Activated T-helper 1 cell treated with anti-CD3 and anti-CD28 coated beads, Interleukin-12 subunit alpha, Interleukin-12 subunit beta, Interleukin-2, Interleukin-4 antibody, amounts not matched to agents 30 ng/mL and 10 ng/mL and 1 ng/mL, durations not matched to agents 14 hours and 24 hours and 36 hours (primary cell): Measurements from ENCODE around the gene MCHR2. TPM values are rescaled to one million over a fixed set of nuclear protein-coding genes. Genes with fewer than 3 reads are reported as not detected.
"Not testable (repeated sequence)": the region's sequence is repeated elsewhere in the genome, so short reads cannot be mapped to it uniquely, and the experiment has no call there.

Source experiments
- DNase-seq: peaks from one replicate; pipeline ENCODE4 v3.0.0; 2021; ENCODE audit warnings: low spot score
- H3K27ac Mint-ChIP-seq: one replicate; pipeline ENCODE4 v1.8.0; 2021; ENCODE audit warnings: mild to moderate bottlenecking, mixed read lengths
- H3K27me3 Mint-ChIP-seq: one replicate; pipeline ENCODE4 v1.8.0; 2022; ENCODE audit warnings: mild to moderate bottlenecking, moderate library complexity, mixed read lengths; ENCODE audit not compliant: insufficient read depth
- H3K36me3 Mint-ChIP-seq: one replicate; pipeline ENCODE4 v1.8.0; 2021; ENCODE audit warnings: low read depth, mixed read lengths
- H3K4me1 Mint-ChIP-seq: one replicate; pipeline ENCODE4 v1.8.0; 2021; ENCODE audit warnings: low read depth, mixed read lengths
- H3K4me3 Mint-ChIP-seq: one replicate; pipeline ENCODE4 v1.8.0; 2021; ENCODE audit warnings: mild to moderate bottlenecking, moderate library complexity, mixed read lengths
- H3K9me3 Mint-ChIP-seq: one replicate; pipeline ENCODE4 v1.8.0; 2021; ENCODE audit warnings: mixed read lengths
- intact Hi-C: fragments of 100-400 bp; cut with micrococcal nuclease; formaldehyde crosslinking; loops from one replicate; pipeline ENCODE4 v1.15.1; 2024
- total RNA-seq: library from RNA; stranded (reverse); gene quantifications from 2 replicates; pipeline ENCODE4 v1.2.3, GENCODE V29; 2022

MCHR2 gene, protein sequence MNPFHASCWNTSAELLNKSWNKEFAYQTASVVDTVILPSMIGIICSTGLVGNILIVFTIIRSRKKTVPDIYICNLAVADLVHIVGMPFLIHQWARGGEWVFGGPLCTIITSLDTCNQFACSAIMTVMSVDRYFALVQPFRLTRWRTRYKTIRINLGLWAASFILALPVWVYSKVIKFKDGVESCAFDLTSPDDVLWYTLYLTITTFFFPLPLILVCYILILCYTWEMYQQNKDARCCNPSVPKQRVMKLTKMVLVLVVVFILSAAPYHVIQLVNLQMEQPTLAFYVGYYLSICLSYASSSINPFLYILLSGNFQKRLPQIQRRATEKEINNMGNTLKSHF
- not detected in 2 replicates for total RNA-seq

DNA sequence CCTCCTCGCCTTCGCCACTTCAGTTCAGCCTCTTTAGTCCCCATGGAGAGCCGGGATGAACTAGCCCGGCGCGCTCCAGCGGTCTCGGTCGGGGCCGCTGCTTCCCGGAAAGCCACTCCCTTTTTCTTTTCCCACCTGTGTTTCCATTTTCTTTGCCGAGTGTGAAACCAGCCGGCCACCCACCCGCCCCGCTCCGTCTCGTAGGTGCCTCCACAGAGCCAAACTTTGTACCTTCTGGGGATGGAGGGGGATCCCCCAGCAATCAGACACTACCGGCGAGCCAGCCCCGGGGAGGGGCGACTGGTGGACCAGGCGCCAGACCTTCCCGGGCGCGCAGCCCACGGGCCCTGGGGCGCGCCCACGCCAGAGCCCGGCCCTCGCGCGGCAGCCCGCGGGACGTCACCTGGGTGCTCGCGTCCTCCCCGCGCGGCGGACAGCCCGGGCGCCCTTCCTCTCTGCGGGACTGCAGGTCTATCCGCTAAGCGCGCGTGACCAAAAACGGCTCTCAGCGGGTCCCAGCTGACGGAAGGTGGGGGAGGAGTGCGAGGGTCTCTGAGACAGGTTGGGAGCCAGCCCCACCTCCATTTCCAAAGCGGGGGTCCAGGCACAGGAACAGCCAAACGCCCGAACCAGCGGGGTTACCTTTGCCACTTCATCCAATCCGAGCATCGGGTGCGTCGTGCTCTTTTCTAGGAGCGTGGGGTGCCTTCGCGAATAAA, at the start of gene MCHR2:
TSS of gene MCHR2 (minus strand) at position 691 of the 719 bp plus-strand sequence. CDS start 38,076 bp downstream, outside the sequence.
- Mint-ChIP-seq H3K9me3 (no peaks in the 10 kb centered on the region), H3K27me3 (peaks cover 34% of the 10 kb centered on the region)

DNA sequence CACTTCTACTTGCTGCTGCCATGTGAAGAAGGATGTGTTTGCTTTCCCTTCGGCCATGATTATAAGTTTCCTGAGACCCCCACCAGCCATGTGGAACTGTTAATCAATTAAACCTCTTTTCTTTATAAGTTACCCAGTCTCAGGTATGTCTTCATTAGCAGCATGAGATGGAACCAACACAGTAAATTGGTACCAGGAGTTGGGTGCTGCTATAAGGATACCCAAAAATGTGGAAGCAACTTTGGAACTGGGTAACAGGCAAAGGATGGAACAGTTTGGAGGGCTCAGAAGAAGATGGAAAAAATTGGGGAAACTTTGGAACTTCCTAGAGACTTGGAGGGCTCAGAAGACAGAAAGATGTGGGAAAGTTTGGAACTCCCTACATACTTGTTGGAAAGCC, 44.5 kb upstream of the MCHR2 start:
- not testable (repeated sequence) for H3K4me3 Mint-ChIP-seq, DNase-seq, H3K4me1 Mint-ChIP-seq

More for the DNA sequence above, at the start of gene MCHR2:
- Mint-ChIP-seq H3K4me3 (no peak within 1 kb of the TSS), H3K27ac (no peak within 1 kb of the TSS), H3K4me1 (no peaks in the 10 kb centered on the region), H3K36me3 (no peaks in the 10 kb centered on the region)
- DNase-seq = no peak
- intact Hi-C loops = no loop called here

DNA sequence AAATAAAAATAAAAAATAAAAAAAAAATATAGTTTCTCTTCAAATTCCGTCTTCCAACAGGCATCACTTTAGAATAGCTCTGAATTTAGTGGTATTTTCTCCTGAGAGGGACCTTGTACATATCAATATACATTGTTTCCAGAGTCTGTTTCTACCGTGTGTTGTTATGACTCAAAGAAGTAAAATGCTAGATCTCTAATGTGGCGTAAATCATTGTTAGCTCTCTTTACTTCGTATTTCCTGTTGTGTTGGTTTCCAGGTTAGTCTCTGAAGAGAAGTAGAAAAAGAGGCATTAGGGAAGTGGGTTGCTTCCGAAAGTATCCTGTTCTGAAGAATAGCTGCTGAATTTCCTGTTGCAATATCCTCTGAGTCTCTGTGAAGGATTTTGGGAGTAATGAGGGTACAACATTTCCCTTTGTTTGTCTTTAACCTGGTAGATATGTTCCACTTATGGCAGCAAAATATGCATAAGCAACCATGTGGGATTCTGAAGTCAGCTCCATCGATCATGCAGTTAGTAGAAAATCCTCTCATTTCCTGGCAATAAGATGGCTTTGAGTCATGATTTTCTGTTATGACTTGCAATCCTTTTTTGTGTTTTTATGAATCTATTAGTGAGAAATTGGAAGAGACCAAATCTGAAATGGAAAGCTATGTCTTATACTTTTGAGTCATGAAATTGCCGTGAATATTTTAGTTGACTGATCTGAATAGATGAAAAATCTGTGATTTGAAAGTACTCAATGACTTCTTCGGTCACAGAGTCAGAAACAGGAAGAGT, 42.0 kb upstream of the MCHR2 start:
- intact Hi-C loops = no loop called here
- H3K4me3 Mint-ChIP-seq = no peak overlapping the region
- no peak for DNase-seq
- H3K9me3 Mint-ChIP-seq = peaks cover 7% of the 10 kb centered on the region
- H3K36me3 Mint-ChIP-seq = no peaks in the 10 kb centered on the region
- H3K4me1 Mint-ChIP-seq = no peaks in the 10 kb centered on the region
- H3K27ac Mint-ChIP-seq = no peak overlapping the region
- H3K27me3 Mint-ChIP-seq = no peaks in the 10 kb centered on the region

More for the DNA sequence above, 44.5 kb upstream of the MCHR2 start:
- H3K36me3 Mint-ChIP-seq, H3K27ac Mint-ChIP-seq, intact Hi-C loops, H3K9me3 Mint-ChIP-seq, H3K27me3 Mint-ChIP-seq: not testable (repeated sequence)

DNA sequence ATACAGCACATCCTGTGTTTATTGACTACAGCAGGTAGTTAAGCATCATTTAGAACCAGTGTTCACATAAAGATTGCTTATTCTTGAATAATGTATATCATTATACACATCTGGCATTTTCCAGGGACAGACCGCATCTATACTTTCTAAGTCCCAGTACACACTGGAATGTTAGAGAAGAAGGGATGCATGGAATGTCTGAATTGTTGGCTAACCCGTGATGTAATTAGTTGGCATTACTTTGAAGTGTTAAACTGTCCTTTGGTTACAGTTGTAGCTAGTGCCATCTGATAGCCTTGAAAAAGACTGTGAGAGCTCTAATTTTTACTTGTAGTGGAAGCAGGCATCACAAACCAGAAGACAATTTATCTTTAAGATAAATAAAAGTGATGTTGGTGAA, 29.8 kb upstream of the MCHR2 start:
- H3K36me3 Mint-ChIP-seq = no peaks in the 10 kb centered on the region
- H3K4me1 Mint-ChIP-seq = no peaks in the 10 kb centered on the region
- intact Hi-C loops = no loop called here
- no peak for DNase-seq
- no peaks in the 10 kb centered on the region for H3K27me3 Mint-ChIP-seq
- no peak overlapping the region for H3K4me3 Mint-ChIP-seq
- no peaks in the 10 kb centered on the region for H3K9me3 Mint-ChIP-seq
- H3K27ac Mint-ChIP-seq = no peak overlapping the region

DNA sequence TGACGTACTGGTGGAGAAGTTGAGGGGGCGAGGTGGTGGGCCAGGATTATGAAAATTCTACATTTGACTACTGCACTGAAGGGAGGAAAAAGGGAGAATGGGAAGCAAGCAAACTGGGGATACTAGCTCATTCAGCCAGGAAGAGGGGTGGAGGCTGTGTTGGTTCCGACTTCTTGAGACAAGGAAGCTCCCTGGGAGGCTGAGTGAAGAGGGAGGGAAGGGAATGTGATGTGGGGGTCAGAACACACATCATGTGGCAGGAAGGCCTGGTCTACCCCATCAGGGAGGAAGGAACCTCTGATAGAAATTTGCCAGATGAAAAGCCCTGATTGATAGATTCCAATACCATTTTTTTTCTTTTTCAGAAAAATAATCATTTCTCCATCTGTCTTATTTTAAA, 28.8 kb upstream of the MCHR2 start:
- Mint-ChIP-seq H3K27ac (no peak overlapping the region), H3K4me3 (no peak overlapping the region), H3K4me1 (no peaks in the 10 kb centered on the region), H3K9me3 (peaks cover 2% of the 10 kb centered on the region), H3K27me3 (no peaks in the 10 kb centered on the region), H3K36me3 (no peaks in the 10 kb centered on the region)
- DNase-seq = no peak
- intact Hi-C loops = no loop called here

DNA sequence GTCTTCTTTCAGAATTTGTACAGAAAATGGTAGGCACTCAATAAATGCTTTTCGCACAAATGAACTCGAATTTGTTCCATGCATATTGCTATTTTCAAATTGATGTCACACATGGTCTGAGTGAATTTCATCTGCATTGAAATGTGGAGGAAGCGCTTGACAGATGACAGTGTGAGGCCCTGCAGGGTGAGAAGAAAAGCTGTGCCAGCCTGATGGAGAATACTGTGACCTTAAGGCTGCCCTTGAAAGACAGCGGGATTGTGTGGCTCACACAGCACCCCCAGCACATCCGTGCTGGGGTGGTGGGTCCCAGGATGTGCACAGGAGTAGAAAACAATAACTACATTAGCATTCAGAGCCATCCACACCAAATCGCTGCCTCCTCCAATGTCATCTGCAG, 14.8 kb upstream of the MCHR2 start:
- no peaks in the 10 kb centered on the region for H3K4me1 Mint-ChIP-seq
- H3K27me3 Mint-ChIP-seq = peaks cover 5% of the 10 kb centered on the region
- no peak overlapping the region for H3K27ac Mint-ChIP-seq
- no peaks in the 10 kb centered on the region for H3K9me3 Mint-ChIP-seq
- DNase-seq = no peak
- no peak overlapping the region for H3K4me3 Mint-ChIP-seq
- intact Hi-C loops = no loop called here
- no peaks in the 10 kb centered on the region for H3K36me3 Mint-ChIP-seq

DNA sequence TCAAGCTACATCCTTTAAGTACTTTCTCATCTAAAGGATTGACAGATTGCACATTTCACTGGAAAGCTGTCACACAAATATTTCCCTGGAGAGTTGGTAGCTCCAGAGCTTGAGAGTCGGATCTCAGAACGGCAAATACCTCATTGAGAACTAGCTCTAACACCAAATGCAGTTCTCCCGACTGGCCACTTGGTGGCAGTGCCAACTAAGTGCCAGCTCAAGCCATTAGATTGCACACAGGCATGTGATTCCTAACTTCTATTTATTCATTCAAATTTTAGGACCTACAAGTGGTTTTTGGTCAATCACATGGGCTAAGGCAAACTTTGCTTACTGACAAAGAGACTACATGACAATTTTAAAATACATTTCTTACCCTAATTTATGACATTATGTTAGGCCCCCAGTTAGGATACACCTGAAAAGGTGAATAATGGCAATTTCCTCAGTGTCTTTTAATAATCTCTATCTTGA, 7.9 kb upstream of the MCHR2 start:
- Mint-ChIP-seq H3K27ac (no peak overlapping the region), H3K36me3 (no peaks in the 10 kb centered on the region), H3K4me3 (no peak overlapping the region), H3K9me3 (no peaks in the 10 kb centered on the region), H3K4me1 (no peaks in the 10 kb centered on the region), H3K27me3 (peaks cover 13% of the 10 kb centered on the region)
- no peak for DNase-seq
- intact Hi-C loops = loop anchor here (1.0 to 2.0 kb wide), 3 partner anchors 97 to 663 kb away; no protein-coding TSS in a partner anchor

DNA sequence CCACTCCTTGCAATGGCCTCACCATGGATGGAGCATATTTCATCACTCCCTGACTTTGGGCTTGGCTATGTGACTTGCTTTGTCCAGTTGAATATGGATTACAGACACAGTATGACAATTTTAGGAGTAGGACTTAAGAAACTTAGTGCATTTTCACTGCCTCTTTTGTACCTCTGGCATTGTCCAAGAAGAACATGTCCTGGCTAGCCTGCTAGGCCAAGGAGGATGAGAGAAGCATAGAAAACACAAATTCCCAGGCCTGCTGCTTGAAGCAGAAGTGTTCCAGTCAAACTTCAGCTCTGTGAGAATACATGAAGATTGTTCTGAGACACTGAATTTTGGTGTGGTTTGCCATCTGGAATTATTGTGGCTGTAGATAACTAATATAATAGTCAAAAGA, 3.1 kb upstream of the MCHR2 start:
- DNase-seq = no peak
- no peaks in the 10 kb centered on the region for H3K4me1 Mint-ChIP-seq
- H3K36me3 Mint-ChIP-seq = no peaks in the 10 kb centered on the region
- intact Hi-C loops = no loop called here
- peaks cover 43% of the 10 kb centered on the region for H3K27me3 Mint-ChIP-seq
- no peak overlapping the region for H3K4me3 Mint-ChIP-seq
- H3K27ac Mint-ChIP-seq = no peak overlapping the region
- H3K9me3 Mint-ChIP-seq = no peaks in the 10 kb centered on the region

DNA sequence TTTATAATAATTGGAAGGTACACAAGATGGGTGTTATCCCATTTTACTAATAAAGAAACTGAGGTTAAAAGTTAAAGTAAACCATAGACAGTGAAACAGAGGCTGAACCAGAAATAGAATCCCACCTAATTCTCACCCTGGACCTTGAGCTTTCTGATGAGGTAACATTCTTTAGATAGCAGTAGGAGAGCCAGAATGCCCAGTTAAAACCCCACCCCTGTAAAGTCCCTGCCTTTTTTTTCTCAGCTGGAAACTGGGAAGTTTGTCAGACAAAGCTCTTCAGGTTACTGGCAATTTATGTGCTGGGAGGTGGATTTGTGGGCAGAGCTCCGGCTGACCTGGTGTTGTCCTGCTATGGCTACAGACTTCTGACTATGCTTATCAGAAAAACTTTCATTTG, 1.9 kb upstream of the MCHR2 start:
- no peak overlapping the region for H3K27ac Mint-ChIP-seq
- H3K36me3 Mint-ChIP-seq = no peaks in the 10 kb centered on the region
- peaks cover 42% of the 10 kb centered on the region for H3K27me3 Mint-ChIP-seq
- H3K9me3 Mint-ChIP-seq = no peaks in the 10 kb centered on the region
- intact Hi-C loops = no loop called here
- DNase-seq = no peak
- no peaks in the 10 kb centered on the region for H3K4me1 Mint-ChIP-seq
- H3K4me3 Mint-ChIP-seq = no peak overlapping the region

DNA sequence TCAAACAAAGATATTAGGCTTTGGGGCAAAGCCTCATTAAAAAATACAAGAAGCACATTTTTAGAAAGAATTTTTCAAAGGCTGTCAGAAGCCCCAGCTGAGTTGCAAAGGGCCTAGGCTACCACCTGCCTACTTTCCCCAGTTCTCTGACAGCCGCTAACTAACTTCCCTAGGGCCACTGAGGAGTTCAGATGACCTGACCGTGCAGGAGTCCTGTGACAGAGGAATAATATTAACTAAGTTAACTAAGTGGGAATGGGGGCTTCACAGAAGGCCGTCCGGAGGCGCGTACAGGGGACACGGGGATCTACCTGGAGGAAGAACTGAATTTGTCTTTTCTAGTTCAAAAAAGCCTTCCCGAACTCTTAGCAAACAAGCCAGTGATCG, 884 bp downstream of the MCHR2 start:
- Mint-ChIP-seq H3K27me3 (peaks cover 34% of the 10 kb centered on the region), H3K36me3 (no peaks in the 10 kb centered on the region), H3K4me1 (no peaks in the 10 kb centered on the region), H3K27ac (no peak overlapping the region), H3K4me3 (no peak overlapping the region), H3K9me3 (no peaks in the 10 kb centered on the region)
- DNase-seq = no peak
- intact Hi-C loops = no loop called here

DNA sequence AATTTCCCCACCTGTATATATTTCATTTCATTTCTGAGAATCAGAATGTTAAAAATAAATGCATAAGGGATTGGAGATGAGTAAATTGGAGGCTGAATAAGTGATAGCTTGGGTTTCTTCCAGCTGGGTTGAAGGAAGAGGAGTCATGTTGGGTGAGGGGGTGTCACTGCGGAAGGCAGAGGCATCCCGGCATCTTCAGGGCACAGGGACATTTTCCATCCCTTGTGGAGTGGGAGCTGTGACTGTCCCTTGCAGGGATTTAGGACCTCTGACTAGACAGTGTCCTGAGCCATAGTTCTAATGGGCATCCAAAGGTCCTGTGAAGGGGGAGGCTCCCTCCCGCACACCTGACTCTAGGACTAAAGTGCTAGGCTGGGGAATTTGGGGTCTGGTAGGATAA, 2.1 kb downstream of the MCHR2 start:
- Mint-ChIP-seq H3K9me3 (no peaks in the 10 kb centered on the region), H3K27ac (no peak overlapping the region)
- intact Hi-C loops = no loop called here

DNA sequence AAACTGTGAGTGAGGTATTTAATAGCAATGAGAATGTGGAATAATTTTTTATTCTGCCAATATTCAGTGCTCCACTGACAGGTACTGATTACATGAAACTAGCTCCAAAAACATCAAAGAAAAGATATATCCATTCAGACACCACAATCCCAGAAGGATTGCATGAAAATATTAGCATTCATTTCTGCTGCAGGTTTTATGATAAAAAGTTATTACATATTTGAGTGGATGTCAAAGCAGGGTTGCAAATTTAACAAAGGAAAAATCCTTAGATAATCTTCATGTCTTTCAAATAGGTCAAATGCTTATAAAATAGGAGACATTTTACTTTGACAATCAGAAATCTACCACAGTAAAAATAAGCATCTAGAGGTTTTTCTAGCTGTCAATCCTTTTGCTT, 13.3 kb downstream of the MCHR2 start:
- Mint-ChIP-seq H3K9me3 (no peaks in the 10 kb centered on the region), H3K4me3 (no peak overlapping the region), H3K36me3 (no peaks in the 10 kb centered on the region), H3K27me3 (peaks cover 2% of the 10 kb centered on the region), H3K27ac (no peak overlapping the region), H3K4me1 (no peaks in the 10 kb centered on the region)
- DNase-seq = no peak
- intact Hi-C loops = no loop called here

More for the DNA sequence above, 2.1 kb downstream of the MCHR2 start:
- DNase-seq = no peak
- no peak overlapping the region for H3K4me3 Mint-ChIP-seq
- peaks cover 34% of the 10 kb centered on the region for H3K27me3 Mint-ChIP-seq
- no peaks in the 10 kb centered on the region for H3K36me3 Mint-ChIP-seq
- H3K4me1 Mint-ChIP-seq = no peaks in the 10 kb centered on the region

DNA sequence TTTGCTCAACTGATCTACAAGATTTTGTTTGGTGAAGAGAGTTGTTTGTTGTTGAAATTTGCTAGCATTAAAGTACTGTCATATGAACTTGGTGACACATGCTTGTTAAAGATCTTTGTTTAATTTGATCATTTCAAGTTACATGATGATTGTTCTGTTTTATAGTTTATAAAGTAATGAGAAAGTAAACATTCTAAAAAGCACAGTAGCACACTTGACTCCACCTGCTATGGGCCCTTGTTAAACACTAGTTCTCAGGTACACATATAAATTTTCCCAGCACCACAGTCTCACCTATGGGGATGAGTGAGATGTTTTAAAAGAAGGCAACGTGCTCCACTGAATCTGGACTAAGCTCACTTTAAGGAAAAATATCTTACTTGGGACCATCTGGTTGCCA, 14.1 kb downstream of the MCHR2 start:
- Mint-ChIP-seq H3K4me1 (no peaks in the 10 kb centered on the region), H3K9me3 (no peaks in the 10 kb centered on the region), H3K4me3 (no peak overlapping the region), H3K27ac (no peak overlapping the region), H3K36me3 (no peaks in the 10 kb centered on the region), H3K27me3 (peaks cover 2% of the 10 kb centered on the region)
- no peak for DNase-seq
- intact Hi-C loops = no loop called here
